Middle frontal gyrus (tissue), 1 donor: ENCODE data around the gene STAC.
"Not testable (repeated sequence)": the region's sequence is repeated elsewhere in the genome, so short reads cannot be mapped to it uniquely, and the experiment has no call there.

Experiments used
- DNase-seq: peaks from one replicate; pipeline ENCODE4 v3.0.0-alpha.2; 2015; ENCODE audit warnings: low spot score; ENCODE audit errors: extremely low spot score

Gene STAC

DNA sequence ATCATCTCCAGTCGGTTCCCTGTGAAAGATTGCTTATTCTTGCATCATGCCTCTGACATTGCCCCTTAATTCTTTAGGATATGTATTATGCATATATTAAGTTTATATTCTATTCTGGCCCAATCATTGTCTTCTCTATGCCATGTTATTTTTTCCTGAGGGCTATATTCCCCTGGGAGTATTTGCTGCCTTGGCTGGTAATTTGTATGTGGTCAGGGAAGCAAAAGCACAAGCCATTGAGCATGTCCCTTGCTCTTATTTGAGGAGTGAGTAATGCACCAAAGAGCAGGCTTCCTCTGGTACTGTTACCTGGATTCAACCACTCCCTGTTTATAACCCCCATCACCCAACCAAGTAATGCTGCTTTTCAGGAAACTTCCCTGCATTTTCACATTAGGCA is 36.3 kb downstream of the STAC start:
- DNase-seq, result no peak

DNA sequence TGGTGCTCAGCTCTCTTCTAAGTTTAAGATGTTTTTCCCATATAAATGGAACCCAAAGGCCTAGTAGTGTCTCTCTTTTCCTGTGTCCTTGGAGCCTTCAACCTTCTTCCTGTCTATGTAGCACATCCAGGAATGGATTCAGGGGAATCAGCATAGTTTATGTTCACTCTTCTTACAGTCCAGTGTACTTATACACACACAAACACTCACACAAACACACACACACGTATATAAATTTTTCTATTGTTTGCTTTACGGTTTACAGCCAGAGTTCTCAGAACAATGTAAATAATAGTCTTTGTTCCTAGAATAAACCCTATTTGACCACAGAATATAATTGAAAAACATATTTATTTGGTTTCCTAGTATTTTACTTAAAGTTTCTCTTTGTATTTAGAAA is 36.9 kb downstream of the STAC start:
- no peak for DNase-seq

DNA sequence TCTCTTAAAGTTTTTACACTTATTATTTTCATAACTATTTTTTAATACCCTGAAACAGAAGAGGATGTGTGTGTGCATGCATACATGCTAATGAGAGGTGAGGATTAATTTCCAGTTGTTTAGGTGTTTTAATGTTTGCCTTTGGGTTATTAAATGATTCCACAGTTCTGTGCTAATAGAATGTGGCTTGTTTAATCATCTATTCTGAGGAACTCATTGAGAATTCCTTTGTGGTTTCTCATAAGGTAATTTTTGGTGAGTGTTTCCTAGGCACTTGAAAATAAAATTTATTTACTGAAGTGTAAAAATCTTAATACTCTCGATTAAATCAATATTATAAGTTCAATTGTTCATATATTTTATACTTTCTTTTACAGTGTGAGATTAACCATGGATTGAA is 38.0 kb downstream of the STAC start:
- DNase-seq, result no peak

DNA sequence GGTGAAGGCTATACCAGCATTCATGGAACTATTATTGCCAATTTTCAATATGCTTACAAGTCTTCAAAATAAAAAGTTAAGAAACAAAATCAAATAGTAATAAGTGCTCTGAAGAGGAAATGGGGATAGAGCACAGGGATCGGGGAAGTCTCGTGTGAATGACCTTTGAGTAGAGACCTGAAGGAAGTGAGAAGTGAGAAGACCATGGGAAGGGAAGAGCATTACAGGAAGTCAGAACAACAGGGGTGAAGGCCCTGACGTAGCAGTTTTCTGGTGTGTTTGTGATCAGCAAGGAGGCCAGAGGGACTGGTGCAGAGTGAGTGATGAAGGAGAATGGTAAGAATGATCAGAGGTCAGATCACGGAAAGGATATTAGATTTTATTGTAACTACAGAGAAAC is 48.1 kb downstream of the STAC start:
- no peak for DNase-seq

DNA sequence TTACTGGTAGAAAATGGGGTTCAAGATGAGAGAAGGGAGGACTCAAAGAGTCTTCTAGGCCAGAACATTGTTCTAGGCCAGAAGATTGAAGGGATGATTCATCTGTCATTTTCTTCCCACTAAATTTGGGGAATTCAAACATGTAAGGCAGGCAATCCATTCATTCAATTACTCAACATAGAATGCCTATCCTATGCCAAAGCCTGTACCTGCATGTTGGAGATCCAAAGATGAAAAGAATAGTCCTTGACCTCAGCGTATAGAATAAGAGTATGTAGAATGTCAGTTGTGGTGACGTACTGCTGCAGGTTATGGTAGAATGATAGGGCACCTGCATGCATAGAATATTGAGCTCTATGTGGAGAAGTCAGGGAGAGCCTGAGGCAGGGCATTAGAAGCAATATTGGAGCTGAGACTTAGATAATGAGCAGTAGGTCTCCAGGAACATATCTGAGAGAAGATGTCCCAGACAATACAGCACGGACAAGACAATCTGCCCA is 49.7 kb downstream of the STAC start:
- no peak for DNase-seq

- no peak for DNase-seq
These were observed 53.2 kb downstream of the STAC start for GRCh38 chr3:36433511-36433910.

GRCh38 chr3:36434687-36435426 is 54.6 kb downstream of the STAC start:
- DNase-seq, result no peak

- DNase-seq, result no peak
These were observed 62.9 kb downstream of the STAC start for GRCh38 chr3:36443028-36443686.

DNA sequence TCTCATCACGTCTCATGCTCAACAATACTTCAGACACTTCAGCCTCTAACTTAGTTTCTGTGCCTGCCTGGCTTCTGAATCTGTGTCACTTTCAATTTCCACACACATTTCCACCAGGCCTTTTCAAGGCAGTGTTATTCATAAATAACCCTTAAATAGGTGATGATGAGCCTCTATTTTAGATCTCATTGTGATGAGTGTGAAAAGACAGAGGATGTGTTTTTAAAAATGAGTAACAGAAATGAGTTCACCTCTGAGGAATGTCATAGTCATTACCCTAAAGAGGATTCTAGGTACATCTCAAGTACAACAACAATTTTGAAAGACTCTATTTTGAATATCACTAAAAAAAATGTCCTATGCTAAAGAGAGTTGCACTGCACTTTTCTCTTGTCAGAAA is 64.6 kb downstream of the STAC start:
- no peak for DNase-seq

- DNase-seq, result no peak
These were observed 66.0 kb downstream of the STAC start for GRCh38 chr3:36446276-36446675.

DNA sequence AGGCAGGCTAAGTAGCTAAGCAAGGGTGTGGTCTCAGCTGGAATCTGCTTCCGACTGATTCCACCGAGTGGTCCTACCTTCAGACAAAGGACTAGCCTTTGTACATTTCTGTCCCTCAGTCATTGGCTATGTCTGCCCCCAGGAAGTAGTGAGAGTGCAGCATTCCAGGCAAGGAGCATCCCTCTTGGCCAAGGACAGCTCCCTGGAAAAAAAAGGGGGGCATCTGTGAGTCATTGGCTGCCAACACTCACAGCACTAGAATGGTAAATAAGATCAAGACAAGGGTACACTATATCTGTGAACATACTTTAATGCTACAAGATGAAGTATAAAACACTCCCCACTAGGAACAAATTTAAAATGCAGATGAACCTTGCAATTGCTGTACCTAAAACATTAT is 66.8 kb downstream of the STAC start:
- DNase-seq, result no peak

DNA sequence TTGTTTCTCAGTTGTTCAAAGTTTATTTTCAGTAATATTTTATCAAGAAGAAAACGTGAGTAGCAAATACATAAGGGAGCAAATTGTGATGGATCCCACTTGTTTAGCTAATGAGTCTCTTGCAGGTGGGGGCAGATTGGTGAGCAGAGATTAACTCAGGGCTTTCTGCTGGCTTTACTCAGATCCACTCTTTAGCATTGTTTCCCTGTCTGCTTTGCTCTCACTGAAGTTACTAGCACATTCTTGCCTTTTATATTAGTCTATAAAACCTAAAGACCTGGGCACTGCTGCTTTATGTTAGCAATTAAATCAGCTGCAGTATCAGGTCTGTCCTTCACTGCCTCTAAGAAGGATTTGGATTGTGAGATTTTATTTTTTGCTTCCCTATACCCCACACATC is 71.5 kb downstream of the STAC start:
- DNase-seq, result no peak

DNA sequence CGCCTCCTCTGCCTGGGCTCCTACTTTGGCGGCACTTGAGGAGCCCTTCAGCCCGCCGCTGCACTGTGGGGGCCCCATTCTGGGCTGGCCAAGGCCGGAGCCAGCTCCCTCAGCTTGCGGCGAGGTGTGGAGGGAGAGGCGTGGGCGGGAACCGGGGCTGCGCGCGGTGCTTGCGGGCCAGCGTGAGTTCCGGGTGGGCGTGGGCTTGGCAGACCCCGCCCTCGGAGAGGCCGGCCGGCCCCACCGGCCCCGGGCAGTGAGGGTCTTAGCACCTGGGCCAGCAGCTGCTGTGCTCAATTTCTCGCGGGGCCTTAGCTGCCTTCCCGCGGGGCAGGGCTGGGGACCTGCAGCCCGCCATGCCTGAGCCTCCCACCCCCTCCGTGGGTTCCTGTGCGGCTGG is 72.9 kb downstream of the STAC start:
- DNase-seq, result not testable (repeated sequence)

DNA sequence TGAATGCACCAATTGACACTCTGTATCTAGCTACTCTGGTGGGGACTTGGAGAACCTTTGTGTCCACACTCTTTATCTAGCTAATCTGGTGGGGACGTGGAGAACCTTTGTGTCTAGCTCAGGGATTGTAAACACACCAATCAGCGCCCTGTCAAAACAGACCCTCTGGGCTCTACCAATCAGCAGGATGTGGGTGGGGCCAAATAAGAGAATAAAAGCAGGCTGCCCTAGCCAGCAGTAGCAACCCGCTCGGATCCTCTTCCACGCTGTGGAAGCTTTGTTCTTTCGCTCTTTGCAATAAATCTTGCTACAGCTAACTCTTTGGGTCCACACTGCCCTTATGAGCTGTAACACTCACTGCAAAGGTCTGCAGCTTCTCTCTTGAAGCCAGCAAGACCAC is 73.6 kb downstream of the STAC start:
- not testable (repeated sequence) for DNase-seq

DNA sequence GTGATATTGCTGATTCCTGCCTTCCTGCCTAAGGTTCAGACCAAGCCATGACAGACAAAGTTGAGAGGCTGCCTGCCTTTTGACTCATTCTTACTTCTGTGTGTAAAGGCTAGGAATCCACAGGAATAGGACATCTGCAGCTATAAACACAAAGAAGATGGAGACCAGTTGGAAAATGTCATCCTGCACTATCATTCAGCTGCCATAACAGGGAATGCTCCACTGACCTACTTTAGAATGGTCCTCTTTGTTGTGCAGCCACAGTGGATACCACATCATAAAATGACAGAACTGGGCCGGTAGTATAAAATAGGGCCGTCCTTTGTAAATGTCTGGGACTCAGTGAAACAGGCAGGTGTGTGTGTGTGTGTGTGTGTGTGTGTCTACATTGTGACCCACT is 75.1 kb downstream of the STAC start:
- DNase-seq, result no peak

DNA sequence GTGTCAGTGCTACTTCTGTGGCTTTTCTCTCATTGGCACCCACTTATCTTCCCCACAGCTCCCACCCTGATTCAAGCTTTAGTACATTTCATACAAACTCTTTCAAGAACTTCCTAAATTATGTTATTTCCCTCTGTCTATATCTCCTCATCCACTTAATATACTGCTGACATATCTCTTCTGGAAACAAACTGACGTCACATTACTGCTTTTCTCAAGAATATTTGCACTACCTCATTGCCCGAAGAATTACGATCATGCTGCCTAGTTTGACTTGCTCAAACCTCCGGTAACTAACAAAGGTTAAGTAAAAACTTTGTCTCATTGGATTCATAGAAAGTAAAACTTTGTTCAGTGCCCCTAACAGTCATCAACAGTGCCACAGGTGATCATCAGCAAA is 76.5 kb downstream of the STAC start:
- DNase-seq, result no peak

- DNase-seq, result no peak
These were observed 77.4 kb downstream of the STAC start for GRCh38 chr3:36457667-36458066.

- no peak for DNase-seq
These were observed 78.9 kb downstream of the STAC start for GRCh38 chr3:36459177-36459576.

GRCh38 chr3:36461597-36461996 is 81.3 kb downstream of the STAC start:
- DNase-seq, result no peak

DNA sequence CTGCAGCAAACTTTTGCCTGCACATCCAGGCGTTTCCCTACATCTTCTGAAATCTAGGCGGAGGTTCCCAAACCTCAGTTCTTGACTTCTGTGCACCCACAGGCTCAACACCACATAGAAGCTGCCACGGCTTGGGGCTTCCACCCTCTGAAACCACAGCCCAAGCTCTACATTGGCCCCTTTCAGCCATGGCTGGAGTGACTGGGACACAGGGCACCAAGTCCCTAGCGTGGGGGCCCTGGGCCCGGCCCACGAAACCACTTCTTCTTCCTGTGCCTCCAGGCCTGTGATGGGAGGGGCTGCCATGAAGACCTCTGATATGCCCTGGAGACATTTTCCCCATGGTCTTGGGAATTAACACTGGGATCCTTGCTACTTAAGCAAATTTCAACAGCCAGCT is 91.7 kb downstream of the STAC start:
- not testable (repeated sequence) for DNase-seq

DNA sequence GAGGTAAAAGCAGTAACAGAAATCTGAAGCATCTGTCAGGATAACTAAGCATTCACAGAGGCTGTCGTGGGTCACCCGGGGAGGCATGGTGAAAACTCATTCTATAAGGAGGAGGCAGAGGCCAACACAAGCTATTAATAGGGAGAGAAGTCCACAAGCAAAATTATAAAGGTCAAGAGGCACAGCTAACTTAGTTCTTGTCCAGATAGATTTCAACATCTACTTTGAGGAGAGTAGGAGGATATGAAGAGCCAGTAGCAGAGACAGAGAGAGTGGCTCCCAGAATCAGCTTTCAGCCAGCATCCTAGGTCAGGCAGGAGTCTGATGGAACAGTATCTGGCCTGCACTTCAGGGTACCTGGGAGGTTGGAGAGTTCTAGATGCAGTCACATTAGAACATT is 95.3 kb downstream of the STAC start:
- no peak for DNase-seq

GRCh38 chr3:36476286-36476942 is 96.1 kb downstream of the STAC start:
- DNase-seq, result no peak

- DNase-seq, result no peak
These were observed 97.4 kb downstream of the STAC start for GRCh38 chr3:36477655-36478054.
